Neural progenitor cell (in vitro differentiated cells): ENCODE data around the gene PPP1R9B. TPM values are rescaled to one million over a fixed set of nuclear protein-coding genes. Genes with fewer than 3 reads are reported as not detected.

Experiments
- DNase-seq: peaks from one replicate; pipeline ENCODE4 v3.0.0-alpha.2; 2016; ENCODE audit warnings: low spot score
- H2AFZ ChIP-seq: fragments of 200-600 bp; sonication (generic); replicated peaks from 2 replicates; pipeline ENCODE4 v1.6.1; 2016; ENCODE audit warnings: antibody characterized with exemption
- H3F3A ChIP-seq: fragments of 200-600 bp; sonication (generic); 2 replicates; pipeline ENCODE4 v1.6.1; 2016; ENCODE audit warnings: antibody characterized with exemption, low read depth
- H3K27ac ChIP-seq: fragments of 200-600 bp; sonication (generic); 2 replicates; pipeline ENCODE4 v1.5.1; 2016; ENCODE audit warnings: mild to moderate bottlenecking
- H3K27me3 ChIP-seq: fragments of 200-600 bp; sonication (generic); 2 replicates; pipeline ENCODE4 v1.6.1; 2016; ENCODE audit warnings: mild to moderate bottlenecking, moderate library complexity
- H3K36me3 ChIP-seq: fragments of 200-600 bp; sonication (generic); 2 replicates; pipeline ENCODE4 v1.5.1; 2016
- H3K4me1 ChIP-seq: fragments of 200-600 bp; sonication (generic); 2 replicates; pipeline ENCODE4 v1.6.1; 2016; ENCODE audit warnings: mixed run types
- H3K4me2 ChIP-seq: fragments of 200-600 bp; sonication (generic); 2 replicates; pipeline ENCODE4 v1.6.1; 2016
- H3K4me3 ChIP-seq: fragments of 200-600 bp; sonication (generic); 2 replicates; pipeline ENCODE4 v1.5.1; 2016
- H3K79me2 ChIP-seq: fragments of 200-600 bp; sonication (generic); 2 replicates; pipeline ENCODE4 v1.6.1; 2016; ENCODE audit warnings: low read depth
- H3K9ac ChIP-seq: fragments of 200-600 bp; sonication (generic); 2 replicates; pipeline ENCODE4 v1.6.1; 2016
- H3K9me3 ChIP-seq: fragments of 200-600 bp; sonication (generic); 2 replicates; pipeline ENCODE4 v1.5.1; 2016; ENCODE audit warnings: low read depth
- H4K20me1 ChIP-seq: fragments of 200-600 bp; sonication (generic); 2 replicates; pipeline ENCODE4 v1.6.1; 2016; ENCODE audit warnings: low read depth
- H3K27ac Mint-ChIP-seq: 3 replicates; pipeline ENCODE4 v1.8.0; 2021; ENCODE audit warnings: mixed read lengths
- H3K27me3 Mint-ChIP-seq: 2 replicates; pipeline ENCODE4 v1.8.0; 2022; ENCODE audit warnings: low read depth, mild to moderate bottlenecking, inconsistent platforms, moderate library complexity, mixed read lengths; ENCODE audit not compliant: insufficient read depth
- H3K36me3 Mint-ChIP-seq: 3 replicates; pipeline ENCODE4 v1.8.0; 2021; ENCODE audit warnings: mixed read lengths
- H3K4me1 Mint-ChIP-seq: 3 replicates; pipeline ENCODE4 v1.8.0; 2021; ENCODE audit warnings: mixed read lengths
- H3K4me3 Mint-ChIP-seq: 3 replicates; pipeline ENCODE4 v1.8.0; 2021; ENCODE audit warnings: mild to moderate bottlenecking, moderate library complexity, mixed read lengths
- H3K9me3 Mint-ChIP-seq: 3 replicates; pipeline ENCODE4 v1.8.0; 2020; ENCODE audit warnings: mixed read lengths
- EZH2 ChIP-seq: fragments of 200-600 bp; sonication (generic); IDR thresholded peaks from 2 replicates; pipeline ENCODE4 v1.6.1; 2017; ENCODE audit warnings: antibody characterized with exemption, mild to moderate bottlenecking, moderate library complexity
- EZH2phosphoT487 ChIP-seq: fragments of 200-600 bp; sonication (generic); IDR thresholded peaks from 2 replicates; pipeline ENCODE4 v1.6.1; 2017; ENCODE audit warnings: antibody characterized with exemption
- total RNA-seq: library from RNA; depleted of rRNA; stranded (reverse); fragments of >200 nt; gene quantifications from 2 replicates; pipeline ENCODE4 v1.2.3, GENCODE V29; 2015; ENCODE audit warnings: low replicate concordance
- TF ChIP-seq, protein P1 (sequence below): fragments of 200-600 bp; sonication (generic); IDR thresholded peaks from 2 replicates; pipeline ENCODE4 v1.5.1; 2017; ENCODE audit warnings: antibody characterized with exemption, mild to moderate bottlenecking

The PPP1R9B gene
- total RNA-seq, 1 donor from 2014 or later = 12.0 TPM

DNA sequence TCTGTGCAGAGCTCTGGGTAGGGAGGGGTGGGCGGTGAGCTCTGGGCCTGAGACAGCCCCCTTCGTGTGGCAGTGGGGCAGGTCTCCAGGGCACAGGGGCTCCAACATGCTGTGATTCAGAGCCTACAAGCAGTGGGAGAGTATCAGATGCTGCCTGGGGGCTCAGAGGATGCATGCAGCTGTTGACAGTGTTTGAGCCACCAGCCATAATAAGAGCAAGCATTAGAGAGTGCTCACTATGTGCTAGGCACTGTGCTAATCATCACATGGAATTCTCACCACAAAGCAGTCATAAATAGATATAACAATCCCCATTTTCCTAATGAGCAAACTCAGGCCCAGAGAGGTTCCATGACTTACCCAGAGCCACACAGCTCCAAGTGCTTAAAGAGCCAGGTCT lies 47.2 kb downstream of the PPP1R9B start:
- Histone ChIP-seq H3K36me3 (no peaks in the 10 kb centered on the region), H2AFZ (no peak overlapping the region), H3K27ac (no peak overlapping the region), H3K79me2 (no peaks in the 10 kb centered on the region), H3F3A (no peaks in the 10 kb centered on the region), H3K27me3 (no peaks in the 10 kb centered on the region), H3K4me1 (peaks cover 15% of the 10 kb centered on the region), H4K20me1 (peaks cover 7% of the 10 kb centered on the region), H3K4me3 (no peak overlapping the region), H3K9me3 (no peaks in the 10 kb centered on the region), H3K4me2 (no peak overlapping the region), H3K9ac (no peak overlapping the region)
- Mint-ChIP-seq H3K27me3 (peaks cover 14% of the 10 kb centered on the region), H3K4me3 (no peak overlapping the region), H3K4me1 (peaks cover 41% of the 10 kb centered on the region), H3K27ac (no peak overlapping the region), H3K9me3 (no peaks in the 10 kb centered on the region), H3K36me3 (peaks cover 13% of the 10 kb centered on the region)
- DNase-seq = no peak
- TF ChIP-seq EZH2 = no peak
- TF ChIP-seq EZH2phosphoT487 = no peak
- TF ChIP-seq, protein P1, sequence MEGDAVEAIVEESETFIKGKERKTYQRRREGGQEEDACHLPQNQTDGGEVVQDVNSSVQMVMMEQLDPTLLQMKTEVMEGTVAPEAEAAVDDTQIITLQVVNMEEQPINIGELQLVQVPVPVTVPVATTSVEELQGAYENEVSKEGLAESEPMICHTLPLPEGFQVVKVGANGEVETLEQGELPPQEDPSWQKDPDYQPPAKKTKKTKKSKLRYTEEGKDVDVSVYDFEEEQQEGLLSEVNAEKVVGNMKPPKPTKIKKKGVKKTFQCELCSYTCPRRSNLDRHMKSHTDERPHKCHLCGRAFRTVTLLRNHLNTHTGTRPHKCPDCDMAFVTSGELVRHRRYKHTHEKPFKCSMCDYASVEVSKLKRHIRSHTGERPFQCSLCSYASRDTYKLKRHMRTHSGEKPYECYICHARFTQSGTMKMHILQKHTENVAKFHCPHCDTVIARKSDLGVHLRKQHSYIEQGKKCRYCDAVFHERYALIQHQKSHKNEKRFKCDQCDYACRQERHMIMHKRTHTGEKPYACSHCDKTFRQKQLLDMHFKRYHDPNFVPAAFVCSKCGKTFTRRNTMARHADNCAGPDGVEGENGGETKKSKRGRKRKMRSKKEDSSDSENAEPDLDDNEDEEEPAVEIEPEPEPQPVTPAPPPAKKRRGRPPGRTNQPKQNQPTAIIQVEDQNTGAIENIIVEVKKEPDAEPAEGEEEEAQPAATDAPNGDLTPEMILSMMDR = no peak

DNA sequence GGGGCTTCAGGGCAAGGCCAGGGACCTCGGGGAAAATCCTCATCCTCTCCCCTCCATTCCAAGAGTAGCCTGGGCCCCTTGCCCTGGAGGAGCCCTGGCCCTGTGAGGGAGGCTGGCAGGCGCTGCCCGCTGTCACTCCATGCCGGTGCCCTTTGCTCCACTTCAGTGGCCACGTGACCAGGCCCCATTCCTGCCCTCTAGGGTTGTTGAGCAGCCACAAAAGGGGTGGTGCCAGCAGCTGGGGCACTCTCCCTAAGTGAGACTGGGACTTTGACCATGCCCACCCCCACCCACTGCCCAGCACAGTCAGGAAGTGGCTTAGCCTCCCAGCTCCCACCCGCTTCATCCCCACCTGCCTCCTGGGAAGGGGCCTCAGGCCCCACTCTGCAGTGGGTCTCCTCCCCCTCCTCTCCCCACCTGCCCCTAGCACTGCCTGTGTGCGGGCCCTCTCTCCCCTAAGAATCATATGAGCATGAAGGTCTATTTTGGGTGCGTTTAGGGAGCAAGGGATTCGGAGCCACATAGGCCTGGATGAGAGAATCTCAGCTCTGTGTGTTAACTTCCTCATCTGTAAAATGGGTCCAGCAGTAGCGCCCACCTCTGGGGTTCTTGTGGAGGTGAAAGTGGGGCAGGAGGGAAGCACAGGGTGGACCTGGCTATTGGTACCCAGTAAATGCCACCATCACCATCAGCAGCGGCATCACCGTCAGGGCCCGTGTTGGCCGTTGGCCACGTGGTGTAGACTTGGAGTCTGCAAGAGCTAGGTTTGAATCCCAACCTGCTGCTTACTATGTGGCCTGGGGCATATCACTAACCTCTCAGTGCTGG lies 48.1 kb downstream of the PPP1R9B start:
- Mint-ChIP-seq H3K4me1 (peaks cover 37% of the 10 kb centered on the region), H3K27ac (peak overlapping the region; percentile 82), H3K27me3 (peaks cover 16% of the 10 kb centered on the region), H3K9me3 (no peaks in the 10 kb centered on the region), H3K36me3 (peaks cover 12% of the 10 kb centered on the region), H3K4me3 (no peak overlapping the region)
- Histone ChIP-seq H3K9ac (no peak overlapping the region), H3K4me2 (peak overlapping the region; percentile 26), H3K9me3 (no peaks in the 10 kb centered on the region), H3K36me3 (no peaks in the 10 kb centered on the region), H3K79me2 (no peaks in the 10 kb centered on the region), H4K20me1 (peaks cover 7% of the 10 kb centered on the region), H2AFZ (no peak overlapping the region), H3F3A (no peaks in the 10 kb centered on the region), H3K4me3 (no peak overlapping the region), H3K4me1 (peaks cover 15% of the 10 kb centered on the region), H3K27me3 (no peaks in the 10 kb centered on the region), H3K27ac (no peak overlapping the region)
- no peak for DNase-seq
- TF ChIP-seq EZH2phosphoT487 (no peak), EZH2 (no peak)
- TF ChIP-seq, protein P1 = no peak

DNA sequence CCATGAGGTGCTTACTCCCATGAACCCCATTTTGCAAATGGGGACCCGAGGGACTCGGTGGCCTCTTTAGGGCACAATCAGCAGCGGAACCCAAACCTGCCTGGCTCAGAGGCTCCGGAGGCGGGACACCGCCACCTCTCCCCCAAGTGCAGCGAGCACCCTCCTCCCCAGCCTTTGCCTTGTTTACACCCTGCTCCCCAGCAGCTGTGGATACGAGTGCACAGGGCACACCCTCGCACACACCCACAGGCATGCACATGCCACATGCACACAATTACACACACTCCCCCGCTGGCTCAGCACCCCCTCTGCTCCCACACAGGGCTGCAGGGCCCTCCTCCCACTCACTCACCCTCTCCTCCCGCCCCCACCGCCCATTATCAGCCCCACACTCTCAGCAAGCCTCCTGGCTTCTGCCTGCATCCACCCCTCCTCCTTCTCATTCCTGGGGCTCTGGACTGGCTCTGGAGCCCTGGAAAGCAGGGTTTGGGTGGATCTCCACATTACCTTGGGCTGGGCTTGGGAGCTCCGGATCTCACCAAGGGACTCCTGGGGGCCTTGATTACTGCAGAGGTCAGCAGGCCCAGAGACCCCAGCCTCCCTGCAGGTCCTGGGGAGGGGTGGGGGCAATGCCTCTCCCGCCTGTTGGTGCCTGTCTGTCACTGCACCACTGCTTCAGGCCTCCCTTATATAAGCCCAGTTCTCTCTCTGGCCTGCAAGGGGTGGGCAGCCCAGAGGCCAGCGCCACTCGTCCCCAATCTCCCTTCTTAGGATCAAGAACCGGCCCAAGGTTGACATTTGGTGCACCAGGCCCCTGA lies 48.9 kb downstream of the PPP1R9B start:
- Histone ChIP-seq H3K27me3 (no peaks in the 10 kb centered on the region), H3K4me1 (peaks cover 15% of the 10 kb centered on the region), H2AFZ (no peak overlapping the region), H3K36me3 (no peaks in the 10 kb centered on the region), H3K79me2 (peaks cover under 1% of the 10 kb centered on the region), H3K9me3 (no peaks in the 10 kb centered on the region), H3K27ac (no peak overlapping the region), H3K4me2 (peak overlapping the region; percentile 26), H3K9ac (no peak overlapping the region), H3F3A (no peaks in the 10 kb centered on the region), H4K20me1 (peaks cover 7% of the 10 kb centered on the region), H3K4me3 (no peak overlapping the region)
- peak; percentile 40 for DNase-seq
- Mint-ChIP-seq H3K36me3 (peaks cover 9% of the 10 kb centered on the region), H3K27me3 (peaks cover 18% of the 10 kb centered on the region), H3K27ac (peak overlapping the region; percentile 82), H3K4me3 (no peak overlapping the region), H3K9me3 (no peaks in the 10 kb centered on the region), H3K4me1 (peaks cover 37% of the 10 kb centered on the region)
- TF ChIP-seq, protein P1 = peak; percentile 11
- TF ChIP-seq EZH2 = no peak
